ENCODE measurements around the gene ADCK1. TPM values are rescaled to one million over a fixed set of nuclear protein-coding genes. Genes with fewer than 3 reads are reported as not detected.

Gene ADCK1
- total and polyA plus RNA-seq, 2 donors (not counting 1 experiment from before 2014, with no cell fraction given), result 10.6 to 18.3 TPM

DNA sequence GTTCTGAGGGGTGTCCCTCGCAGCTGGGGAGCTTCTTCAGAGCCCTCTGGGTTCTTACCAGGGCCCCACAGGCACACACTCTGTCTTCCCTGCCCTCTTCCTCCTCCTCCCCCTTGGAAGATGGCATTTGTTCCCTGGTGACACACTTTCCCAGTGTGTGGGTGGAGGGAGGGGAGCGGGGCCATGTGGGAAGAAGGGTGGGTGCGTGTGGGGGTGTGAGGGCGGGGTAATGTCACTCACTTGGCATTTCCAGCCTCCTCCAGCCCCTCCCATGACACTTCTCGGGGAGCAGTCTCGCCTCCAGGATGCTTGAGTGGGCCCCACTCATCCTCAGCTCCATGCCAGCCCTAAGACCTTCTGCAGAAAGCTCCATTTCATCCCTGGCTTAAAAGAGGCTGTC lies 61.3 kb downstream of the ADCK1 start:
- H3K79me2 ChIP-seq (ENCODE audit: control insufficient read depth, insufficient read depth, low read length), result no peaks in the 10 kb centered on the region
- WGBS (ENCODE audit: insufficient coverage), result 100% methylated on average over 2 of the region's 6 CpGs
- peaks cover 0 to 3% of the 10 kb centered on the region in 2 experiments for H3K36me3 ChIP-seq (replicated peaks in 1 of 2; ENCODE audit: control extremely low read depth in 1 of 2, control insufficient read depth in 1 of 2, extremely low read depth in 1 of 2, insufficient read depth in 2 of 2, low read length in 1 of 2)
- Mint-ChIP-seq H3K4me1 (peaks cover 1% of the 10 kb centered on the region), H3K9me3 (ENCODE audit: insufficient read depth) (peaks cover 4% of the 10 kb centered on the region), H3K27me3 (no peaks in the 10 kb centered on the region), H3K27ac (no peak overlapping the region), H3K4me3 (no peak overlapping the region)
- no peaks in the 10 kb centered on the region for H4K20me1 ChIP-seq (ENCODE audit: control insufficient read depth, insufficient read depth, low read length, poor library complexity, severe bottlenecking)
- H3K27ac ChIP-seq (ENCODE audit: low read length in 2 of 2), result no peak overlapping the region
- ATAC-seq (ENCODE audit: low read depth) (no peak), DNase-seq (no peak)
- H2AFZ ChIP-seq (ENCODE audit: insufficient read depth, low read depth, low read length, poor library complexity, severe bottlenecking), result no peak overlapping the region
- H3K4me1 ChIP-seq (ENCODE audit: control insufficient read depth in 2 of 2, insufficient read depth in 2 of 2, low read length in 2 of 2), result no peaks in the 10 kb centered on the region
- peaks cover 0 to 3% (median 0%) of the 10 kb centered on the region in 3 donors for H3K9me3 ChIP-seq (ENCODE audit: control extremely low read depth in 1 of 3, control insufficient read depth in 2 of 3, insufficient read depth in 1 of 3, low read length in 2 of 3)
- no peak overlapping the region for H3K4me3 ChIP-seq (ENCODE audit: control extremely low read depth in 1 of 5, extremely low read depth in 1 of 5, insufficient read depth in 1 of 5, low read depth in 2 of 5, low read length in 4 of 5)
- no peaks in the 10 kb centered on the region for H3K27me3 ChIP-seq (replicated peaks in 1 of 4; ENCODE audit: control extremely low read depth in 1 of 4, control insufficient read depth in 3 of 4, insufficient read depth in 4 of 4, low read length in 3 of 4)
- no peak for TF ChIP-seq CTCF (IDR thresholded peaks at IDR 0.05)
- TF ChIP-seq EZH2 (IDR thresholded peaks at IDR 0.05; ENCODE audit: borderline replicate concordance, insufficient read depth, low read depth, low read length, poor library complexity, severe bottlenecking), result no peak
- intact Hi-C loops (cut with micrococcal nuclease), result no loop called here
- no peak overlapping the region for H3K4me2 ChIP-seq (replicated peaks; ENCODE audit: low read depth, low read length, poor library complexity, severe bottlenecking)
- CTCF ChIA-PET, result interaction anchor here (1.0 to 2.3 kb wide), 6 partner anchors 10 to 738 kb away, joined by 4 to 10 read pairs (median 4); no protein-coding TSS in a partner anchor
- POLR2A ChIA-PET, result no interaction called here
- no peak overlapping the region for H3K9ac ChIP-seq (ENCODE audit: low read length)

GRCh38 chr14:77862154-77862786 lies 62.4 kb downstream of the ADCK1 start:
- peaks cover 4% of the 10 kb centered on the region for H3K9me3 Mint-ChIP-seq (ENCODE audit: insufficient read depth)
- CTCF ChIA-PET, result interaction anchor here (0.5 to 2.3 kb wide), 10 partner anchors 8 to 736 kb away, joined by 3 to 10 read pairs (median 3); no protein-coding TSS in a partner anchor
- H3K27me3 Mint-ChIP-seq, result no peaks in the 10 kb centered on the region
- Histone ChIP-seq H3K4me1 (ENCODE audit: control insufficient read depth in 2 of 2, insufficient read depth in 2 of 2, low read length in 2 of 2) (no peaks in the 10 kb centered on the region), H3K79me2 (ENCODE audit: control insufficient read depth, insufficient read depth, low read length) (no peaks in the 10 kb centered on the region), H2AFZ (ENCODE audit: insufficient read depth, low read depth, low read length, poor library complexity, severe bottlenecking) (no peak overlapping the region), H3K27ac (ENCODE audit: low read length in 2 of 2) (no peak overlapping the region), H3K36me3 (replicated peaks in 1 of 2; ENCODE audit: control extremely low read depth in 1 of 2, control insufficient read depth in 1 of 2, extremely low read depth in 1 of 2, insufficient read depth in 2 of 2, low read length in 1 of 2) (peaks cover 0 to 3% of the 10 kb centered on the region in 2 experiments), H3K9me3 (ENCODE audit: control extremely low read depth in 1 of 3, control insufficient read depth in 2 of 3, insufficient read depth in 1 of 3, low read length in 2 of 3) (peaks cover 0 to 3% (median 0%) of the 10 kb centered on the region in 3 donors), H3K4me3 (ENCODE audit: control extremely low read depth in 1 of 5, extremely low read depth in 1 of 5, insufficient read depth in 1 of 5, low read depth in 2 of 5, low read length in 4 of 5) (no peak overlapping the region), H3K27me3 (replicated peaks in 1 of 4; ENCODE audit: control extremely low read depth in 1 of 4, control insufficient read depth in 3 of 4, insufficient read depth in 4 of 4, low read length in 3 of 4) (no peaks in the 10 kb centered on the region), H4K20me1 (ENCODE audit: control insufficient read depth, insufficient read depth, low read length, poor library complexity, severe bottlenecking) (no peaks in the 10 kb centered on the region), H3K9ac (ENCODE audit: low read length) (no peak overlapping the region), H3K4me2 (replicated peaks; ENCODE audit: low read depth, low read length, poor library complexity, severe bottlenecking) (no peak overlapping the region)
- POLR2A ChIA-PET, result no interaction called here
- 55% methylated on average over 10 of the region's 11 CpGs for WGBS (ENCODE audit: insufficient coverage)
- ATAC-seq (ENCODE audit: low read depth), result peak; percentile 58
- peak; percentile 70 for DNase-seq
- no peak overlapping the region for H3K4me3 Mint-ChIP-seq
- H3K27ac Mint-ChIP-seq, result no peak overlapping the region
- intact Hi-C loops (cut with micrococcal nuclease), result no loop called here
- TF ChIP-seq EZH2 (IDR thresholded peaks at IDR 0.05; ENCODE audit: borderline replicate concordance, insufficient read depth, low read depth, low read length, poor library complexity, severe bottlenecking) (no peak), CTCF (IDR thresholded peaks at IDR 0.05) (peak; percentile 85)
- peaks cover 1% of the 10 kb centered on the region for H3K4me1 Mint-ChIP-seq

Data from B cell (primary cell).